K562 (cell line): ENCODE data around the gene KLF5. TPM values are rescaled to one million over a fixed set of nuclear protein-coding genes. Genes with fewer than 3 reads are reported as not detected.

Source experiments
- ATAC-seq: fragments of 200-7000 bp; cut with Tn5 transposase; 3 replicates; pipeline ENCODE4 v1.9.1; 2020; ENCODE audit warnings: moderate library complexity
- Bru-seq: library from RNA; stranded (reverse); fragments of 400-500 nt; gene quantifications from one replicate; lab custom pipeline; 2021; lab: Mats Ljungman, UMichigan
- BruChase-seq, 2 experiments: library from RNA; stranded (reverse); fragments of 400-500 nt; gene quantifications; one replicate each; lab custom pipeline; 2021; lab: Mats Ljungman, UMichigan
- BruUV-seq: library from RNA; stranded (reverse); fragments of 400-500 nt; replicated peaks from 2 replicates; lab custom pipeline; 2021; lab: Mats Ljungman, UMichigan
- CTCF ChIA-PET: fragments of 300-600 bp; formaldehyde crosslinking; extraction: SDS; loops from one replicate; lab custom pipeline; 2021; ENCODE audit warnings: low intra/inter-chr PET ratio; lab: Yijun Ruan, JAX
- POLR2A ChIA-PET: fragments of 300-600, 350-650 bp; sonication (Branson Sonifier 250); formaldehyde crosslinking; extraction: SDS; loops from one replicate; lab custom pipeline; 2021; ENCODE audit warnings: antibody characterized with exemption, inconsistent platforms; lab: Yijun Ruan, JAX
- DNase-seq, 4 experiments: peaks; one replicate each; pipeline versions ENCODE4 v3.0.0 to v3.0.0-alpha.2; 2011 to 2018; ENCODE audit warnings: low spot score in 3 of 4, mixed read lengths in 3 of 4; ENCODE audit errors: extremely low read depth in 1 of 4
- FAIRE-seq: peaks from 2 replicates; lab custom pipeline; 2011; peaks lifted over from hg19 to GRCh38; lab: Jason Lieb, UNC
- H2AFZ ChIP-seq: 2 replicates; pipeline ENCODE4 v1.6.0; 2011; ENCODE audit warnings: low read depth, low read length, control low read depth, inconsistent platforms
- H3K27ac ChIP-seq: fragments of 200-600 bp; 3 replicates; pipeline ENCODE4 v1.8.0; 2011; ENCODE audit warnings: low read depth, mild to moderate bottlenecking, control low read depth, inconsistent platforms, low read length, moderate library complexity, mixed read lengths; ENCODE audit errors: extremely low read depth
- H3K27me3 ChIP-seq, 2 experiments: fragments of 300-600 bp in 1 of 2; 2 replicates in 1 of 2; 3 replicates in 1 of 2; pipeline versions ENCODE4 v1.6.0 to v1.8.0; 2011; ENCODE audit warnings: inconsistent platforms in 2 of 2, low read length in 2 of 2, mild to moderate bottlenecking in 1 of 2, mixed read lengths in 1 of 2, moderate library complexity in 1 of 2; ENCODE audit not compliant: control insufficient read depth in 2 of 2, insufficient read depth in 2 of 2
- H3K36me3 ChIP-seq: fragments of 300-600 bp; 3 replicates; pipeline ENCODE4 v1.8.0; 2011; ENCODE audit warnings: mild to moderate bottlenecking, low read length, inconsistent platforms; ENCODE audit not compliant: control insufficient read depth, insufficient read depth
- H3K4me1 ChIP-seq, 2 experiments: fragments of 200-600 bp in 1 of 2; replicated peaks in 1 of 2; 2 replicates in 1 of 2; 3 replicates in 1 of 2; pipeline versions ENCODE4 v1.5.1 to v1.8.0; 2011; ENCODE audit warnings: inconsistent platforms in 2 of 2, low read length in 2 of 2, mild to moderate bottlenecking in 1 of 2, mixed read lengths in 1 of 2, moderate library complexity in 1 of 2; ENCODE audit not compliant: control insufficient read depth in 2 of 2, insufficient read depth in 2 of 2
- H3K4me2 ChIP-seq: 2 replicates; pipeline ENCODE4 v1.6.1; 2011; ENCODE audit warnings: low read length, control low read depth, inconsistent platforms, mixed read lengths; ENCODE audit not compliant: insufficient read depth
- H3K4me3 ChIP-seq: fragments of 200-600 bp; sonication (generic), shearing (Covaris generic); 2 replicates; pipeline ENCODE4 v1.5.1; 2016; ENCODE audit warnings: control low read depth, inconsistent platforms
- H3K79me2 ChIP-seq: fragments of 200-600 bp; 3 replicates; pipeline ENCODE4 v1.8.0; 2011; ENCODE audit warnings: low read length, inconsistent platforms; ENCODE audit not compliant: control insufficient read depth, insufficient read depth
- H3K9ac ChIP-seq, 2 experiments: 2 replicates each; pipeline versions ENCODE4 v1.6.0 to v1.6.1; 2011; ENCODE audit warnings: low read depth in 2 of 2, low read length in 2 of 2, control low read depth in 1 of 2, inconsistent platforms in 1 of 2, mild to moderate bottlenecking in 1 of 2, mixed read lengths in 1 of 2; ENCODE audit not compliant: insufficient read depth in 1 of 2
- H3K9me1 ChIP-seq: one replicate; pipeline ENCODE4 v1.6.0; 2011; ENCODE audit warnings: inconsistent platforms, mild to moderate bottlenecking, low read length, moderate library complexity; ENCODE audit not compliant: control insufficient read depth, insufficient read depth
- H3K9me3 ChIP-seq: replicated peaks from 2 replicates; pipeline ENCODE4 v1.5.1; 2011; ENCODE audit warnings: low read depth, low read length, inconsistent platforms; ENCODE audit not compliant: control insufficient read depth, insufficient read depth
- H4K20me1 ChIP-seq: replicated peaks from 2 replicates; pipeline ENCODE4 v1.6.1; 2011; ENCODE audit warnings: low read length, inconsistent platforms, mixed read lengths; ENCODE audit not compliant: control insufficient read depth, insufficient read depth
- BRD9 ChIP-seq: fragments of 450-650 bp; IDR thresholded peaks from 2 replicates; pipeline ENCODE4 v1.6.1; 2018; ENCODE audit warnings: low read depth; ENCODE audit not compliant: partially characterized antibody
- EGR1 ChIP-seq: fragments of 450-650 bp; conservative IDR thresholded peaks from 2 replicates; pipeline ENCODE4 v1.6.1; 2017; ENCODE audit warnings: mild to moderate bottlenecking
- MNT ChIP-seq, 2 experiments: fragments of 450-650 bp; conservative IDR thresholded peaks; 2 replicates each; pipeline ENCODE4 v1.6.1; 2017; ENCODE audit warnings: mild to moderate bottlenecking in 2 of 2, moderate library complexity in 2 of 2
- NEUROD1 ChIP-seq: fragments of 150-350 bp; IDR thresholded peaks from 2 replicates; pipeline ENCODE4 v1.6.1; 2014; ENCODE audit warnings: borderline replicate concordance, low read length, low read depth; ENCODE audit not compliant: partially characterized antibody
- NONO ChIP-seq, 2 experiments: fragments of 200-400 bp in 1 of 2; fragments of 450-650 bp in 1 of 2; formaldehyde crosslinking in 1 of 2; IDR thresholded peaks; 2 replicates each; pipeline ENCODE4 v1.6.1; 2017; ENCODE audit warnings: low read depth in 2 of 2, mild to moderate bottlenecking in 2 of 2, moderate library complexity in 2 of 2, low read length in 1 of 2
- PHB2 ChIP-seq: fragments of 450-650 bp; IDR thresholded peaks from 2 replicates; pipeline ENCODE4 v1.6.1; 2017; ENCODE audit warnings: low read depth
- PKNOX1 ChIP-seq: fragments of 450-650 bp; IDR thresholded peaks from 2 replicates; pipeline ENCODE4 v1.6.1; 2016
- TFAP4 ChIP-seq: sonication (generic); formaldehyde crosslinking; IDR thresholded peaks from 2 replicates; pipeline ENCODE4 v1.8.0; 2022; ENCODE audit warnings: missing genetic modification reagents, mild to moderate bottlenecking, moderate library complexity, borderline replicate concordance
- ZNF12 ChIP-seq: sonication (generic); formaldehyde crosslinking; IDR thresholded peaks from 2 replicates; pipeline ENCODE4 v1.4.0; 2020; ENCODE audit warnings: mild to moderate bottlenecking, missing genetic modification reagents
- WGBS: fragments of 100-300 bp; shearing (Covaris generic); methylation state at CpG from one replicate; pipeline ENCODE4 v1.1.6; 2016; ENCODE audit warnings: low coverage, mixed read lengths; ENCODE audit not compliant: insufficient coverage; ENCODE audit errors: missing lambda C conversion rate; 5-methylcytosine and 5-hydroxymethylcytosine counted together
- in situ Hi-C: fragments of 300-500 bp; cut with MboI; formaldehyde crosslinking; loops from 4 replicates; pipeline ENCODE4 v1.15.0; 2018; ENCODE audit warnings: inconsistent platforms, mixed read lengths
- intact Hi-C: fragments of 100-400 bp; cut with micrococcal nuclease; formaldehyde crosslinking; loops from 2 replicates; pipeline ENCODE4 v1.14.2; 2022
- long read RNA-seq, 3 experiments: library from polyadenylated mRNA in 2 of 3; library from RNA in 1 of 3; unstranded in 2 of 3; stranded (forward) in 1 of 3; transcript quantifications; one replicate each; pipeline ENCODE4 v2.0.0, GENCODE V29; 2019 to 2022
- polyA minus RNA-seq, 3 experiments: library from RNA; depleted of rRNA, polyadenylated mRNA; stranded (reverse); fragments of >200 nt; gene quantifications; 2 replicates each; pipeline ENCODE4 v1.2.3, GENCODE V29; 2011
- polyA plus RNA-seq, 8 experiments: library from polyadenylated mRNA; depleted of rRNA in 4 of 8; stranded (reverse) in 5 of 8; unstranded in 3 of 8; fragments of >200 nt; fragmentation: Nextera tagmentation in 2 of 8; fragmentation: Illumina TruSeq in 1 of 8; extraction: Ambion mirVana in 2 of 8; extraction: Trizol in 1 of 8; gene quantifications; 2 replicates each; pipeline versions ENCODE4 v1.2.1 to v1.2.3, GENCODE V29; 2011 to 2014; ENCODE audit warnings: inconsistent platforms in 1 of 8, missing spikeins in 1 of 8
- total RNA-seq, 7 experiments: library from RNA; depleted of rRNA in 6 of 7; stranded (reverse); fragments of >200 nt in 6 of 7; fragmentation: Illumina TruSeq in 2 of 7; extraction: Trizol in 2 of 7; gene quantifications; 2 replicates each; pipeline versions ENCODE4 v1.2.1 to v1.2.3, GENCODE V29; 2011 to 2021; ENCODE audit warnings: low replicate concordance in 1 of 7

Gene KLF5
- 0.74 and 1.1 TPM in 2 replicates for total RNA-seq (2011; cell fraction: chromatin; rRNA removed; ENCODE audit: low replicate concordance)
- total RNA-seq (2011; cell fraction: nucleolus; rRNA removed): 0.26 and 0.67 TPM in 2 replicates
- 0.84 and 1.3 TPM in 2 replicates for total RNA-seq (2011; cell fraction: nucleoplasm; rRNA removed)
- total RNA-seq (2014; rRNA removed) (0.32 and 0.41 TPM in 2 replicates), total RNA-seq (2014; rRNA removed; fragmentation: Illumina TruSeq; extraction: Trizol) (0.51 and 0.69 TPM in 2 replicates), total RNA-seq (2015; rRNA removed; fragmentation: Illumina TruSeq; extraction: Trizol) (0.23 and 0.36 TPM in 2 replicates), total RNA-seq (2021) (0.58 and 0.74 TPM in 2 replicates), polyA plus RNA-seq (2011; rRNA removed) (1.0 and 2.1 TPM in 2 replicates), polyA plus RNA-seq (2014; fragmentation: Illumina TruSeq; extraction: Trizol) (0.64 and 1.00 TPM in 2 replicates), polyA plus RNA-seq (2014; fragmentation: Nextera tagmentation; extraction: Ambion mirVana) (under 1 TPM; 0.17 to 0.18 TPM), polyA plus RNA-seq (2014; rRNA removed) (0.29 and 0.30 TPM in 2 replicates), polyA minus RNA-seq (2011; rRNA and poly(A)+ RNA removed) (0.98 and 3.1 TPM in 2 replicates), Bru-seq, nascent RNA (percentile 48 among the genes with signal in this experiment), BruChase-seq, experiment 1, labeled RNA remaining after a 2-hour chase (percentile 49 among the genes with signal in this experiment), BruChase-seq, experiment 2, labeled RNA remaining after a 6-hour chase (percentile 52 among the genes with signal in this experiment)
- 1.7 and 2.7 TPM in 2 replicates for polyA plus RNA-seq (2011; cell fraction: cytosol; rRNA removed)
- 1.5 and 2.7 TPM in 2 replicates for polyA plus RNA-seq (2011; cell fraction: nucleus; rRNA removed)
- 0.56 and 1.5 TPM in 2 replicates for polyA plus RNA-seq (2012)
- 0.95 and 5.6 TPM in 2 replicates for polyA minus RNA-seq (2011; cell fraction: cytosol; rRNA and poly(A)+ RNA removed)
- 1.5 and 3.3 TPM in 2 replicates for polyA minus RNA-seq (2011; cell fraction: nucleus; rRNA and poly(A)+ RNA removed)
- long read RNA-seq, experiment 1: 0 reads
- long read RNA-seq, experiment 2, partial matches to known transcripts: 0 of 1 reads
- long read RNA-seq, experiment 2, other reads (novel, unspliced or antisense): 1 of 1 reads
- long read RNA-seq, experiment 3: 0 reads

- Histone ChIP-seq H3K27ac (0 out of 3 replicates have a peak within 1 kb of the TSS, but pooled peaks have one; percentile 4), H3K4me2 (peak within 1 kb of the TSS; percentile 76), H3K36me3 (no peaks in the 10 kb centered on the region), H3K9ac (peak within 1 kb of the TSS; percentile 30 to 88; a peak in 3 of 4 replicates), H2AFZ (peak within 1 kb of the TSS; percentile 87), H3K27me3 (peaks cover 5 to 6% of the 10 kb centered on the region in 2 experiments; a peak in 4 of 5 replicates), H3K9me1 (no peaks in the 10 kb centered on the region), H3K9me3 (no peaks in the 10 kb centered on the region; the same call in 1 of the 2 replicates), H4K20me1 (no peaks in the 10 kb centered on the region), H3K4me3 (peak within 1 kb of the TSS; percentile 45), H3K79me2 (no peaks in the 10 kb centered on the region), H3K4me1 (peaks cover 3 to 13% of the 10 kb centered on the region in 2 experiments; a peak in 4 of 5 replicates)
- 0% methylated on average over 5 of the region's 93 CpGs for WGBS
- in situ Hi-C loops: no loop called here
- CTCF ChIA-PET: interaction anchor here (0.6 kb wide), 1 partner anchor 231 kb away, joined by 3 read pairs; no protein-coding TSS in a partner anchor
- ATAC-seq (peak; percentile 100), DNase-seq (peak; percentile 89 to 98 (median 95)), FAIRE-seq (peak; percentile 70)
- intact Hi-C loops: no loop called here
- BruUV-seq: no TSS peak
- POLR2A ChIA-PET: interaction anchor here (0.6 to 0.7 kb wide), 3 partner anchors 30 to 384 kb away, joined by 3 to 4 read pairs (median 4); no protein-coding TSS in a partner anchor
- TF ChIP-seq PHB2 (no peak), MNT (conservative IDR thresholded peaks at IDR 0.05) (peak; percentile 73 to 84), EGR1 (peak; percentile 50; the same call in 1 of the 2 replicates), ZNF12 (no peak), PKNOX1 (peak; percentile 99), NONO (IDR thresholded peaks at IDR 0.05; ENCODE audit: low read depth in 2 of 2, low read length in 1 of 2) (no peak), TFAP4 (CRISPR knock-in tag) (peak; percentile 38; the same call in 1 of the 2 replicates), BRD9 (no peak), NEUROD1 (peak; percentile 45)
These were observed at the start of gene KLF5 for GRCh38 chr13:73058736-73059459. KLF5 (plus strand) TSS chr13:73059005; CDS start chr13:73059328, 323 bp downstream.
